Kasumi-1 (cell line): Measurements from ENCODE around the gene VAMP2.

Experiments used
- DNase-seq, 2 experiments: peaks; one replicate each; lab custom pipeline; 2025; lab: John Stamatoyannopoulos, UW

Gene VAMP2

GRCh38 chr17:8122924-8123694 lies 39.6 kb downstream of the VAMP2 start:
- no peak for DNase-seq

- DNase-seq = no peak
Observed at GRCh38 chr17:8122422-8122923, 40.3 kb downstream of the VAMP2 start.

- DNase-seq = no peak
Observed at GRCh38 chr17:8121681-8122421, 40.9 kb downstream of the VAMP2 start.

- DNase-seq = no peak
Observed at GRCh38 chr17:8121407-8121680, 41.4 kb downstream of the VAMP2 start.

GRCh38 chr17:8120520-8121406 lies 42.0 kb downstream of the VAMP2 start:
- DNase-seq = peak in 1 of 2 experiments; percentile 47

GRCh38 chr17:8119581-8120519 lies 42.9 kb downstream of the VAMP2 start:
- DNase-seq = peak; percentile 54 to 58

GRCh38 chr17:8118769-8119580 lies 43.8 kb downstream of the VAMP2 start:
- DNase-seq = peak; percentile 38 to 49

- DNase-seq = no peak
Observed at GRCh38 chr17:8117980-8118768, 44.6 kb downstream of the VAMP2 start, which contains the start of gene ALOXE3. Gene ALOXE3 (minus strand): TSS chr17:8118514. CDS start chr17:8117990, 524 bp downstream.

- DNase-seq = no peak
Observed at GRCh38 chr17:8117367-8117979, 45.3 kb downstream of the VAMP2 start.

- DNase-seq = no peak
Observed at GRCh38 chr17:8116776-8117175, 46.0 kb downstream of the VAMP2 start.

GRCh38 chr17:8110907-8111306 lies 51.8 kb downstream of the VAMP2 start:
- no peak for DNase-seq

- no peak for DNase-seq
Observed at GRCh38 chr17:8110456-8110804, 52.3 kb downstream of the VAMP2 start.

GRCh38 chr17:8109661-8110455 lies 52.9 kb downstream of the VAMP2 start:
- DNase-seq = no peak
